ENCODE data around the gene FAR2.
"Not testable (repeated sequence)": the region's sequence is repeated elsewhere in the genome, so short reads cannot be mapped to it uniquely, and the experiment has no call there.

FAR2 gene

GRCh38 chr12:29242921-29243431 lies 93.9 kb downstream of the FAR2 start:
- Histone ChIP-seq H3K27ac (ENCODE audit: insufficient read depth, low read length, poor library complexity, severe bottlenecking) (no peak overlapping the region), H3K27me3 (replicated peaks; ENCODE audit: control insufficient read depth, insufficient read depth, low read length, poor library complexity, severe bottlenecking) (no peaks in the 10 kb centered on the region), H3K4me1 (ENCODE audit: control insufficient read depth, insufficient read depth, low read length, poor library complexity, severe bottlenecking) (no peaks in the 10 kb centered on the region), H3K36me3 (ENCODE audit: control insufficient read depth, insufficient read depth, low read length) (no peaks in the 10 kb centered on the region), H3K9me3 (ENCODE audit: control insufficient read depth, low read length) (no peaks in the 10 kb centered on the region), H3K4me3 (ENCODE audit: insufficient read depth, low read depth, low read length, poor library complexity, severe bottlenecking) (no peak overlapping the region)
- DNase-seq, result no peak

- no peaks in the 10 kb centered on the region for H3K36me3 ChIP-seq (ENCODE audit: control insufficient read depth, insufficient read depth, low read length)
- H3K4me3 ChIP-seq (ENCODE audit: insufficient read depth, low read depth, low read length, poor library complexity, severe bottlenecking), result no peak overlapping the region
- no peaks in the 10 kb centered on the region for H3K27me3 ChIP-seq (replicated peaks; ENCODE audit: control insufficient read depth, insufficient read depth, low read length, poor library complexity, severe bottlenecking)
- DNase-seq, result no peak
- H3K9me3 ChIP-seq (ENCODE audit: control insufficient read depth, low read length), result no peaks in the 10 kb centered on the region
- H3K27ac ChIP-seq (ENCODE audit: insufficient read depth, low read length, poor library complexity, severe bottlenecking), result no peak overlapping the region
- no peaks in the 10 kb centered on the region for H3K4me1 ChIP-seq (ENCODE audit: control insufficient read depth, insufficient read depth, low read length, poor library complexity, severe bottlenecking)
Observed at GRCh38 chr12:29244159-29244765, 95.2 kb downstream of the FAR2 start.

- no peaks in the 10 kb centered on the region for H3K27me3 ChIP-seq (replicated peaks; ENCODE audit: control insufficient read depth, insufficient read depth, low read length, poor library complexity, severe bottlenecking)
- no peak overlapping the region for H3K27ac ChIP-seq (ENCODE audit: insufficient read depth, low read length, poor library complexity, severe bottlenecking)
Observed at GRCh38 chr12:29245246-29245645, 96.2 kb downstream of the FAR2 start.

GRCh38 chr12:29249930-29250329 lies 100.9 kb downstream of the FAR2 start:
- Histone ChIP-seq H3K9me3 (ENCODE audit: control insufficient read depth, low read length) (no peaks in the 10 kb centered on the region), H3K27me3 (replicated peaks; ENCODE audit: control insufficient read depth, insufficient read depth, low read length, poor library complexity, severe bottlenecking) (no peaks in the 10 kb centered on the region), H3K27ac (ENCODE audit: insufficient read depth, low read length, poor library complexity, severe bottlenecking) (no peak overlapping the region), H3K4me3 (ENCODE audit: insufficient read depth, low read depth, low read length, poor library complexity, severe bottlenecking) (no peak overlapping the region), H3K4me1 (ENCODE audit: control insufficient read depth, insufficient read depth, low read length, poor library complexity, severe bottlenecking) (no peaks in the 10 kb centered on the region), H3K36me3 (ENCODE audit: control insufficient read depth, insufficient read depth, low read length) (no peaks in the 10 kb centered on the region)
- DNase-seq, result no peak

More at GRCh38 chr12:29245246-29245645, 96.2 kb downstream of the FAR2 start:
- no peak overlapping the region for H3K4me3 ChIP-seq (ENCODE audit: insufficient read depth, low read depth, low read length, poor library complexity, severe bottlenecking)
- no peaks in the 10 kb centered on the region for H3K36me3 ChIP-seq (ENCODE audit: control insufficient read depth, insufficient read depth, low read length)
- no peak for DNase-seq
- H3K4me1 ChIP-seq (ENCODE audit: control insufficient read depth, insufficient read depth, low read length, poor library complexity, severe bottlenecking), result no peaks in the 10 kb centered on the region
- no peaks in the 10 kb centered on the region for H3K9me3 ChIP-seq (ENCODE audit: control insufficient read depth, low read length)

DNA sequence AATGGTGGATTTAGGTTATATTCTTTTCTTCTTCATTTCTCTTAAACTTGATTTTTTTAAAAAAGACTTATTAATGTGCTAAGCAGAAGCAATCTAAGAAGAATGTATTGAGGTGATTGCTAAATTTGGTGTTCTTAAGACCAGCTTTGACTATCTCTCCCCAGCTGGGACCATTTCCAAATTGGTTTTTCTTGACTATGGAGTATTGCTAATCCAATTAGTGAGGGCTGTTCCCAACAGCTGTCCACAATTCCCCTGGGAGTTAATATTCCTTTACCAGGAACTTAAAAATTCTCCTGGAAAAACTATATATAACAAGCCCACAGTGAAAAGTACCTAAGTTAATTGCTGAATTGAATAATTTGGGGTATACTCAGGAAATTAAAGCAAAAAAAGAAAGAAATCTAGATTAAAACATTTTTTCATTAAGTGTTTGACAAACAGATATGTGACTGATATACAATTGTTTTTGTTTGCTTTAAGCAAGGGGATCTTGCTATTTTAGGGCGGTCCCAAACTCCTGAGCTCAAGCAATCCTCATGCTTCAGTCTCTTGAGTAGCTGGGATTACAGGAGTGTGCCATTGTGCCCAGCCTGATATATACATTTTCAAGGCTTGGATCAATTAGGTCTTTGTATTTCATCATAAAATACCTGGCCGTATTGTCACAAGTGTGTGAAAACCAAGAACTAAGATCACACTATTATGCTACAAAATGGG lies 105.0 kb downstream of the FAR2 start:
- no peak overlapping the region for H3K4me3 ChIP-seq (ENCODE audit: insufficient read depth, low read depth, low read length, poor library complexity, severe bottlenecking)
- no peaks in the 10 kb centered on the region for H3K27me3 ChIP-seq (replicated peaks; ENCODE audit: control insufficient read depth, insufficient read depth, low read length, poor library complexity, severe bottlenecking)
- H3K27ac ChIP-seq (ENCODE audit: insufficient read depth, low read length, poor library complexity, severe bottlenecking), result no peak overlapping the region
- H3K4me1 ChIP-seq (ENCODE audit: control insufficient read depth, insufficient read depth, low read length, poor library complexity, severe bottlenecking), result no peaks in the 10 kb centered on the region
- H3K9me3 ChIP-seq (ENCODE audit: control insufficient read depth, low read length), result no peaks in the 10 kb centered on the region
- no peak for DNase-seq
- no peaks in the 10 kb centered on the region for H3K36me3 ChIP-seq (ENCODE audit: control insufficient read depth, insufficient read depth, low read length)

GRCh38 chr12:29255042-29255441 lies 106.0 kb downstream of the FAR2 start:
- Histone ChIP-seq H3K27me3 (replicated peaks; ENCODE audit: control insufficient read depth, insufficient read depth, low read length, poor library complexity, severe bottlenecking) (no peaks in the 10 kb centered on the region), H3K36me3 (ENCODE audit: control insufficient read depth, insufficient read depth, low read length) (no peaks in the 10 kb centered on the region), H3K9me3 (ENCODE audit: control insufficient read depth, low read length) (no peaks in the 10 kb centered on the region), H3K4me1 (ENCODE audit: control insufficient read depth, insufficient read depth, low read length, poor library complexity, severe bottlenecking) (no peaks in the 10 kb centered on the region), H3K4me3 (ENCODE audit: insufficient read depth, low read depth, low read length, poor library complexity, severe bottlenecking) (no peak overlapping the region), H3K27ac (ENCODE audit: insufficient read depth, low read length, poor library complexity, severe bottlenecking) (no peak overlapping the region)
- no peak for DNase-seq

DNA sequence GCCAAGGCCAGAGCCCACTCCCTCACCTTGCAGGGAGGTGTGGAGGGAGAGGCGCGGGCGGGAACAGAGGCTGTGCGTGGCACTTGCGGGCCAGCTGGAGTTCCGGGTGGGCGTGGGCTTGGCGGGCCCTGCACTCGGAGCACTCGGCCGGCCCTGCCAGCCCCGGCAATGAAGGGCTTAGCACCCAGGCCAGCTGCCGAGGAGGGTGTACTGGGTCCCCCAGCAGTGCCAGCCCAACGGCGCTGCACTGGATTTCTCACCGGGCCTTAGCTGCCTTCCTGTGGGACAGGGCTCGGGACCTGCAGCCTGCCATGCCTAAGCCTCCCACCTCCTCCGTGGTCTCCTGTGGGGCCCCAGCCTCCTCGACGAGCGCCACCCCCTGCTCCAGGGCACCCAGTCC lies 107.5 kb downstream of the FAR2 start:
- no peaks in the 10 kb centered on the region for H3K4me1 ChIP-seq (ENCODE audit: control insufficient read depth, insufficient read depth, low read length, poor library complexity, severe bottlenecking)
- H3K27me3 ChIP-seq (replicated peaks; ENCODE audit: control insufficient read depth, insufficient read depth, low read length, poor library complexity, severe bottlenecking), result no peaks in the 10 kb centered on the region
- H3K27ac ChIP-seq (ENCODE audit: insufficient read depth, low read length, poor library complexity, severe bottlenecking), result no peak overlapping the region
- no peaks in the 10 kb centered on the region for H3K36me3 ChIP-seq (ENCODE audit: control insufficient read depth, insufficient read depth, low read length)
- no peaks in the 10 kb centered on the region for H3K9me3 ChIP-seq (ENCODE audit: control insufficient read depth, low read length)
- no peak overlapping the region for H3K4me3 ChIP-seq (ENCODE audit: insufficient read depth, low read depth, low read length, poor library complexity, severe bottlenecking)
- DNase-seq, result no peak

- H3K27me3 ChIP-seq (replicated peaks; ENCODE audit: control insufficient read depth, insufficient read depth, low read length, poor library complexity, severe bottlenecking); H3K9me3 ChIP-seq (ENCODE audit: control insufficient read depth, low read length); H3K36me3 ChIP-seq (ENCODE audit: control insufficient read depth, insufficient read depth, low read length); H3K4me1 ChIP-seq (ENCODE audit: control insufficient read depth, insufficient read depth, low read length, poor library complexity, severe bottlenecking); H3K27ac ChIP-seq (ENCODE audit: insufficient read depth, low read length, poor library complexity, severe bottlenecking); H3K4me3 ChIP-seq (ENCODE audit: insufficient read depth, low read depth, low read length, poor library complexity, severe bottlenecking); DNase-seq: not testable (repeated sequence)
Observed at GRCh38 chr12:29257687-29258086, 108.6 kb downstream of the FAR2 start.

- Histone ChIP-seq H3K4me1 (ENCODE audit: control insufficient read depth, insufficient read depth, low read length, poor library complexity, severe bottlenecking) (no peaks in the 10 kb centered on the region), H3K27me3 (replicated peaks; ENCODE audit: control insufficient read depth, insufficient read depth, low read length, poor library complexity, severe bottlenecking) (no peaks in the 10 kb centered on the region), H3K9me3 (ENCODE audit: control insufficient read depth, low read length) (no peaks in the 10 kb centered on the region), H3K36me3 (ENCODE audit: control insufficient read depth, insufficient read depth, low read length) (no peaks in the 10 kb centered on the region), H3K27ac (ENCODE audit: insufficient read depth, low read length, poor library complexity, severe bottlenecking) (no peak overlapping the region), H3K4me3 (ENCODE audit: insufficient read depth, low read depth, low read length, poor library complexity, severe bottlenecking) (no peak overlapping the region)
- no peak for DNase-seq
Observed at GRCh38 chr12:29264424-29264823, 115.3 kb downstream of the FAR2 start.

DNA sequence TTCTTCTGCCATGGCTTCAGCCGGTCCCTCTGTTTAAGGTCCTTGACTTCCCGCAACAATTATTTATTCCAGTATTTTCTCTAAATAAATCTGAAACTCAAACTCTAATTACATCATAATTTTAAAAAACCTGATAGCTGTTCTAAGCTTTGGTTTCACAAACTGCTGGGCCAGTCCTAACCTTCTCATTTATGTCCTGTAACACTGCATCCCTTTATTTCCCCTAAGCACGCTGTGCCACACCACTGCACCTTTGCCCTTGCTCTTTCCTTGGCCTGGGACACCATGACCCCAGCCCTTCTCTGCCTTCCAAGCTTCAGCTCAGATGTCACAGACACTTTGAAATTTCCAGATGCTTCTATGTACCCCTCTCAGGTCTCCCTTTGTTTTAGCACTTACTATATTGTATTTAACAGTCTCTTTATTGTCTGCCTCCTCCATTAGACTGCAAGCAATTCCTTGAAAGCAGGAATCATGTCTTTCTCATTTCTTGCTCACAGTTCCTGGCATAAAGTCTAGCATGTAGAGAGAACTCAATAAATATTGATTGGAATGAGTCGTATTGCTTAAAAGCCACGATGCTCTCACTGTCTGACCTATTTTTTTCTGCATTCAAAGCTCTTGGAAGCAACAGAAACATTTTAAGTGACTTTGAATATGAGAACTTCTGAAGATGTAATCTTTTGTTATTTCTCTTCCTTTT lies 120.8 kb downstream of the FAR2 start:
- Histone ChIP-seq H3K27ac (ENCODE audit: insufficient read depth, low read length, poor library complexity, severe bottlenecking) (no peak overlapping the region), H3K36me3 (ENCODE audit: control insufficient read depth, insufficient read depth, low read length) (no peaks in the 10 kb centered on the region), H3K4me3 (ENCODE audit: insufficient read depth, low read depth, low read length, poor library complexity, severe bottlenecking) (no peak overlapping the region), H3K9me3 (ENCODE audit: control insufficient read depth, low read length) (no peaks in the 10 kb centered on the region), H3K27me3 (replicated peaks; ENCODE audit: control insufficient read depth, insufficient read depth, low read length, poor library complexity, severe bottlenecking) (no peaks in the 10 kb centered on the region), H3K4me1 (ENCODE audit: control insufficient read depth, insufficient read depth, low read length, poor library complexity, severe bottlenecking) (no peaks in the 10 kb centered on the region)
- DNase-seq, result no peak
